ENCODE results near the gene FAM234B.

Gene FAM234B

GRCh38 chr12:13117029-13117428, 72.8 kb downstream of the FAM234B start:
- DNase-seq (ENCODE audit: low read depth in 2 of 2) = no peak

- DNase-seq (ENCODE audit: low read depth in 2 of 2) = no peak
Observed at GRCh38 chr12:13119826-13120225, 75.6 kb downstream of the FAM234B start.

GRCh38 chr12:13120413-13120812, 76.2 kb downstream of the FAM234B start:
- DNase-seq (ENCODE audit: low read depth in 2 of 2) = no peak

- no peak for DNase-seq (ENCODE audit: low read depth in 2 of 2)
Observed at GRCh38 chr12:13121568-13121967, 77.4 kb downstream of the FAM234B start.

- DNase-seq (ENCODE audit: low read depth in 2 of 2) = no peak
Observed at GRCh38 chr12:13124656-13125505, 80.7 kb downstream of the FAM234B start.

GRCh38 chr12:13125996-13126395, 81.8 kb downstream of the FAM234B start:
- DNase-seq (ENCODE audit: low read depth in 2 of 2) = no peak

GRCh38 chr12:13126494-13126893, 82.3 kb downstream of the FAM234B start:
- no peak for DNase-seq (ENCODE audit: low read depth in 2 of 2)

GRCh38 chr12:13127444-13127843, 83.3 kb downstream of the FAM234B start:
- DNase-seq (ENCODE audit: low read depth in 2 of 2) = no peak

GRCh38 chr12:13128291-13128965, 84.2 kb downstream of the FAM234B start:
- DNase-seq (ENCODE audit: low read depth in 2 of 2) = no peak

- no peak for DNase-seq (ENCODE audit: low read depth in 2 of 2)
Observed at GRCh38 chr12:13130981-13131380, 86.8 kb downstream of the FAM234B start.
